Measurements from ENCODE around the gene OR2A12. TPM values are rescaled to one million over a fixed set of nuclear protein-coding genes. Genes with fewer than 3 reads are reported as not detected.

Gene OR2A12
- total and polyA plus RNA-seq, 2 donors (not counting 3 experiments of a cell fraction or from before 2014, with no cell fraction given): not detected

DNA sequence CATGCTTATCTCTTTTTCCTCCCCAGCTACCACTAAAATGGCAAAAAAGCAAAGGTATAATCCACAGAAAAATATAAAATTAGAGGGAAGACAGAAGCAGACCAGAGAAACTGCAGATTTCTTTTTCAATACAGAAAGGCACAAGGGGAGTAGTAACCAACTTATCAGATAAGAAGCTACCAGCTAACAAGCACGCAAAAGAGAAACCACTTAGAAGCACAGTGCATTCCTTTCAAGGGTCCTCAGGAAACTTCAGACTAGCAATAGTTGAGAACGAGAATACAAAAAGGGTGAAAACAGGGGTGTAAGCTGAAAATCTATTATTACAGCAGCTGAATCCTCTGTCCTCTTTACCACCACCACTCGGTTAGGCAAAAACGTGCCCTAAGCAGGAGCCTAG is 47.2 kb upstream of the OR2A12 start:
- H2AFZ ChIP-seq (ENCODE audit: low read depth, low read length): no peak overlapping the region
- H3K9ac ChIP-seq (replicated peaks; ENCODE audit: extremely low read depth, insufficient read depth, low read length): no peak overlapping the region
- FAIRE-seq: no peak
- TF ChIP-seq POLR2A (IDR thresholded peaks at IDR 0.05; ENCODE audit: low read depth, low read length): no peak
- TF ChIP-seq EZH2 (IDR thresholded peaks at IDR 0.05; ENCODE audit: borderline replicate concordance, low read depth, low read length, severe bottlenecking): no peak
- TF ChIP-seq GATA2 (IDR thresholded peaks at IDR 0.05; ENCODE audit: insufficient read depth, insufficient read length, low read depth, low read length): no peak
- TF ChIP-seq, protein P1, sequence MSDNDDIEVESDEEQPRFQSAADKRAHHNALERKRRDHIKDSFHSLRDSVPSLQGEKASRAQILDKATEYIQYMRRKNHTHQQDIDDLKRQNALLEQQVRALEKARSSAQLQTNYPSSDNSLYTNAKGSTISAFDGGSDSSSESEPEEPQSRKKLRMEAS (IDR thresholded peaks at IDR 0.05; ENCODE audit: insufficient read depth, insufficient read length): no peak
- no peak overlapping the region for H3K27ac ChIP-seq (ENCODE audit: insufficient read depth, low read depth, low read length)
- peaks cover 7% of the 10 kb centered on the region for H3K4me1 ChIP-seq (ENCODE audit: control insufficient read depth, extremely low read depth, insufficient read depth, low read length)
- no peaks in the 10 kb centered on the region for H3K36me3 ChIP-seq (ENCODE audit: control insufficient read depth in 2 of 2, extremely low read depth in 1 of 2, insufficient read depth in 2 of 2, low read length in 2 of 2)
- no peaks in the 10 kb centered on the region for H4K20me1 ChIP-seq (replicated peaks; ENCODE audit: control insufficient read depth, extremely low read depth, insufficient read depth, low read length)
- H3K9me1 ChIP-seq (replicated peaks; ENCODE audit: control insufficient read depth, extremely low read depth, insufficient read depth, low read length): no peaks in the 10 kb centered on the region
- intact Hi-C loops (cut with micrococcal nuclease): no loop called here
- no peak overlapping the region for H3K4me3 ChIP-seq (replicated peaks in 1 of 3; ENCODE audit: insufficient read depth in 1 of 3, low read depth in 1 of 3, low read length in 3 of 3)
- no peaks in the 10 kb centered on the region for H3K9me3 ChIP-seq (replicated peaks; ENCODE audit: control insufficient read depth, insufficient read depth, low read length)
- CTCF ChIA-PET: interaction anchor here (0.7 to 1.2 kb wide), 2 partner anchors 8 to 137 kb away, joined by 3 read pairs; partner anchors contain the start of gene TCAF1
- H3K27me3 ChIP-seq (ENCODE audit: control insufficient read depth in 2 of 2, insufficient read depth in 2 of 2, low read length in 2 of 2): peaks cover 0 to 2% of the 10 kb centered on the region in 2 experiments
- dilution Hi-C loops (cut with MboI; ENCODE audit: extremely low pct_ligation_motif_present, low sequenced_read_pairs): no loop called here
- DNase-seq (ENCODE audit: low read depth, low spot score): no peak
- BruUV-seq (replicated peaks): no TSS peak
- H3K4me2 ChIP-seq (ENCODE audit: insufficient read depth, low read length): no peak overlapping the region
- POLR2A ChIA-PET: no interaction called here
- H3K79me2 ChIP-seq (ENCODE audit: control insufficient read depth, insufficient read depth, low read length): no peaks in the 10 kb centered on the region

DNA sequence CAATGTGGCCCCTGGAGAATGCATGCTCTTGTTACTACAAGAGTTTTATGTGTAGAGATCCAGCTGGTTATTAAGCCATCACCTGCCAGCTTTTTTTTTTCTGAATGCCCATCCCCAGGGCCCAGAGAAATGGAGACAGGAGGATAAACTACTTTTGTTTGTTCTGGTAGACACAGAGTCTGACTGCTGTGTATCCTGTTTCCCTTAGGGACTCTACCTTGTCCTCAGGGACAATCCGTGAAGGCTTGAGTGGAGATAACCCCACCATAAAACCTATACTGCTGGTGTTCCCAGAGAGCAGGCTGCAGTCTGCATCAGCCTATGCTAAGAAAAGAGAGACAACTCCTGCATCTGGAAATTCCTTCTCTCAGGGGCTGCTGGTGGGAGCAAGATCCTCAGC is 37.4 kb upstream of the OR2A12 start, which contains the start of gene OR2A5:
OR2A5 (plus strand) TSS at position 301 of the 400 bp plus-strand sequence. CDS start 1,454 bp downstream, outside the sequence.
- no peak within 1 kb of the TSS for H3K4me2 ChIP-seq (ENCODE audit: insufficient read depth, low read length)
- CTCF ChIA-PET: no interaction called here
- FAIRE-seq (no peak), DNase-seq (ENCODE audit: low read depth, low spot score) (no peak)
- H3K27me3 ChIP-seq (ENCODE audit: control insufficient read depth in 2 of 2, insufficient read depth in 2 of 2, low read length in 2 of 2): peaks cover 0 to 5% of the 10 kb centered on the region in 2 experiments
- no peak within 1 kb of the TSS for H3K27ac ChIP-seq (ENCODE audit: insufficient read depth, low read depth, low read length)
- dilution Hi-C loops (cut with MboI; ENCODE audit: extremely low pct_ligation_motif_present, low sequenced_read_pairs): no loop called here
- no peak within 1 kb of the TSS for H3K9ac ChIP-seq (replicated peaks; ENCODE audit: extremely low read depth, insufficient read depth, low read length)
- no peaks in the 10 kb centered on the region for H3K9me3 ChIP-seq (replicated peaks; ENCODE audit: control insufficient read depth, insufficient read depth, low read length)
- H3K9me1 ChIP-seq (replicated peaks; ENCODE audit: control insufficient read depth, extremely low read depth, insufficient read depth, low read length): no peaks in the 10 kb centered on the region
- BruUV-seq (replicated peaks): no TSS peak
- H3K4me3 ChIP-seq (replicated peaks in 1 of 3; ENCODE audit: insufficient read depth in 1 of 3, low read depth in 1 of 3, low read length in 3 of 3): no peak within 1 kb of the TSS
- intact Hi-C loops (cut with micrococcal nuclease): no loop called here
- POLR2A ChIA-PET: no interaction called here
- H3K36me3 ChIP-seq (ENCODE audit: control insufficient read depth in 2 of 2, extremely low read depth in 1 of 2, insufficient read depth in 2 of 2, low read length in 2 of 2): no peaks in the 10 kb centered on the region
- H2AFZ ChIP-seq (ENCODE audit: low read depth, low read length): no peak within 1 kb of the TSS
- no peak for TF ChIP-seq JUN (IDR thresholded peaks at IDR 0.05; ENCODE audit: borderline replicate concordance, insufficient read depth, insufficient read length, low read depth)
- TF ChIP-seq FOS (IDR thresholded peaks at IDR 0.05; ENCODE audit: borderline replicate concordance, insufficient read depth, low read length): no peak
- TF ChIP-seq, protein P1 (IDR thresholded peaks at IDR 0.05; ENCODE audit: insufficient read depth, insufficient read length): no peak
- no peak for TF ChIP-seq EZH2 (IDR thresholded peaks at IDR 0.05; ENCODE audit: borderline replicate concordance, low read depth, low read length, severe bottlenecking)
- no peak for TF ChIP-seq POLR2AphosphoS5 (IDR thresholded peaks at IDR 0.05; ENCODE audit: insufficient read depth, low read depth, low read length)
- TF ChIP-seq, protein P2, sequence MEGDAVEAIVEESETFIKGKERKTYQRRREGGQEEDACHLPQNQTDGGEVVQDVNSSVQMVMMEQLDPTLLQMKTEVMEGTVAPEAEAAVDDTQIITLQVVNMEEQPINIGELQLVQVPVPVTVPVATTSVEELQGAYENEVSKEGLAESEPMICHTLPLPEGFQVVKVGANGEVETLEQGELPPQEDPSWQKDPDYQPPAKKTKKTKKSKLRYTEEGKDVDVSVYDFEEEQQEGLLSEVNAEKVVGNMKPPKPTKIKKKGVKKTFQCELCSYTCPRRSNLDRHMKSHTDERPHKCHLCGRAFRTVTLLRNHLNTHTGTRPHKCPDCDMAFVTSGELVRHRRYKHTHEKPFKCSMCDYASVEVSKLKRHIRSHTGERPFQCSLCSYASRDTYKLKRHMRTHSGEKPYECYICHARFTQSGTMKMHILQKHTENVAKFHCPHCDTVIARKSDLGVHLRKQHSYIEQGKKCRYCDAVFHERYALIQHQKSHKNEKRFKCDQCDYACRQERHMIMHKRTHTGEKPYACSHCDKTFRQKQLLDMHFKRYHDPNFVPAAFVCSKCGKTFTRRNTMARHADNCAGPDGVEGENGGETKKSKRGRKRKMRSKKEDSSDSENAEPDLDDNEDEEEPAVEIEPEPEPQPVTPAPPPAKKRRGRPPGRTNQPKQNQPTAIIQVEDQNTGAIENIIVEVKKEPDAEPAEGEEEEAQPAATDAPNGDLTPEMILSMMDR (IDR thresholded peaks at IDR 0.05; ENCODE audit: extremely low read depth in 1 of 2, insufficient read depth in 1 of 2, low read depth in 1 of 2, low read length in 2 of 2): no peak
- no peak for TF ChIP-seq GATA2 (IDR thresholded peaks at IDR 0.05; ENCODE audit: insufficient read depth, insufficient read length, low read depth, low read length)
- H3K4me1 ChIP-seq (ENCODE audit: control insufficient read depth, extremely low read depth, insufficient read depth, low read length): no peaks in the 10 kb centered on the region
- no peaks in the 10 kb centered on the region for H3K79me2 ChIP-seq (ENCODE audit: control insufficient read depth, insufficient read depth, low read length)
- no peaks in the 10 kb centered on the region for H4K20me1 ChIP-seq (replicated peaks; ENCODE audit: control insufficient read depth, extremely low read depth, insufficient read depth, low read length)

Measured in endothelial cell of umbilical vein (primary cell).